OCI-M1 (cell line): ENCODE measurements around the gene HIP1.
"Not testable (repeated sequence)": the region's sequence is repeated elsewhere in the genome, so short reads cannot be mapped to it uniquely, and the experiment has no call there.

Experiments
- DNase-seq: peaks from one replicate; lab custom pipeline; 2025; lab: John Stamatoyannopoulos, UW

The HIP1 gene

GRCh38 chr7:75738975-75739795 lies 444 bp upstream of the HIP1 start:
- peak; percentile 99 for DNase-seq

- DNase-seq, result no peak
Measured at GRCh38 chr7:75737856-75738603, 711 bp downstream of the HIP1 start.

GRCh38 chr7:75735581-75736350 lies 3.0 kb downstream of the HIP1 start:
- no peak for DNase-seq

GRCh38 chr7:75734586-75735458 lies 3.9 kb downstream of the HIP1 start:
- peak; percentile 88 for DNase-seq

GRCh38 chr7:75732764-75733630 lies 5.7 kb downstream of the HIP1 start:
- DNase-seq, result no peak

GRCh38 chr7:75732016-75732521 lies 6.7 kb downstream of the HIP1 start:
- DNase-seq, result no peak

GRCh38 chr7:75729851-75730274 lies 8.9 kb downstream of the HIP1 start:
- no peak for DNase-seq

GRCh38 chr7:75727881-75728593 lies 10.7 kb downstream of the HIP1 start:
- peak; percentile 40 for DNase-seq

- not testable (repeated sequence) for DNase-seq
Measured at GRCh38 chr7:75727351-75727750, 11.4 kb downstream of the HIP1 start.

GRCh38 chr7:75725306-75725705 lies 13.4 kb downstream of the HIP1 start:
- DNase-seq, result peak; percentile 59

- no peak for DNase-seq
Measured at GRCh38 chr7:75723444-75723843, 15.3 kb downstream of the HIP1 start.

- no peak for DNase-seq
Measured at GRCh38 chr7:75722373-75722772, 16.4 kb downstream of the HIP1 start.

- not testable (repeated sequence) for DNase-seq
Measured at GRCh38 chr7:75721922-75722321, 16.8 kb downstream of the HIP1 start.

GRCh38 chr7:75721426-75721825 lies 17.3 kb downstream of the HIP1 start:
- no peak for DNase-seq

GRCh38 chr7:75719626-75720025 lies 19.1 kb downstream of the HIP1 start:
- DNase-seq, result no peak

- DNase-seq, result no peak
Measured at GRCh38 chr7:75718390-75719031, 20.2 kb downstream of the HIP1 start.

GRCh38 chr7:75717746-75718145 lies 21.0 kb downstream of the HIP1 start:
- DNase-seq, result not testable (repeated sequence)

GRCh38 chr7:75716992-75717626 lies 21.6 kb downstream of the HIP1 start:
- no peak for DNase-seq

- no peak for DNase-seq
Measured at GRCh38 chr7:75715864-75716263, 22.9 kb downstream of the HIP1 start.
